Retinal pigment epithelial cell (primary cell): ENCODE measurements around the gene TMPRSS3.

Experiments used
- DNase-seq: peaks from one replicate; pipeline ENCODE4 v3.0.0-alpha.2; 2010; ENCODE audit warnings: low read depth
- H3K4me3 ChIP-seq: 2 replicates; pipeline ENCODE4 v1.5.1; 2011; ENCODE audit warnings: mild to moderate bottlenecking, low read length, control low read depth, moderate library complexity
- CTCF ChIP-seq: conservative IDR thresholded peaks from 2 replicates; pipeline ENCODE4 v1.5.1; 2011; ENCODE audit warnings: low read depth, low read length, control low read depth, inconsistent platforms

Gene TMPRSS3

GRCh38 chr21:42378418-42378817 lies 17.4 kb downstream of the TMPRSS3 start:
- no peak for DNase-seq
- H3K4me3 ChIP-seq: no peak overlapping the region
- TF ChIP-seq CTCF: no peak

- H3K4me3 ChIP-seq: no peak overlapping the region
- no peak for TF ChIP-seq CTCF
- no peak for DNase-seq
Measured at GRCh38 chr21:42377951-42378340, 17.9 kb downstream of the TMPRSS3 start.

- H3K4me3 ChIP-seq: no peak overlapping the region
- no peak for TF ChIP-seq CTCF
Measured at GRCh38 chr21:42377211-42377950, 18.5 kb downstream of the TMPRSS3 start.

GRCh38 chr21:42376338-42376982 lies 19.4 kb downstream of the TMPRSS3 start:
- no peak for DNase-seq

More at GRCh38 chr21:42377211-42377950, 18.5 kb downstream of the TMPRSS3 start:
- no peak for DNase-seq

GRCh38 chr21:42375966-42376337 lies 19.9 kb downstream of the TMPRSS3 start:
- no peak for TF ChIP-seq CTCF
- DNase-seq: no peak
- no peak overlapping the region for H3K4me3 ChIP-seq

More at GRCh38 chr21:42376338-42376982, 19.4 kb downstream of the TMPRSS3 start:
- H3K4me3 ChIP-seq: no peak overlapping the region
- no peak for TF ChIP-seq CTCF

GRCh38 chr21:42375506-42375905 lies 20.3 kb downstream of the TMPRSS3 start:
- H3K4me3 ChIP-seq: no peak overlapping the region
- DNase-seq: no peak
- no peak for TF ChIP-seq CTCF
